Mucosa of descending colon (tissue), 3 donors: ENCODE data around the gene TECRL. TPM values are rescaled to one million over a fixed set of nuclear protein-coding genes. Genes with fewer than 3 reads are reported as not detected.

Source experiments
- ATAC-seq: fragments of 200-7000 bp; cut with Tn5 transposase; one replicate; pipeline ENCODE4 v1.9.1; 2020; ENCODE audit warnings: mild to moderate bottlenecking, moderate library complexity
- DNase-seq, 3 donors: peaks; one replicate each; pipeline ENCODE4 v3.0.0-alpha.2; 2020
- H3K36me3 ChIP-seq: fragments of 200-600 bp; one replicate; pipeline ENCODE4 v1.8.0; 2021; ENCODE audit warnings: low read depth, mild to moderate bottlenecking
- H3K4me1 ChIP-seq: fragments of 200-600 bp; one replicate; pipeline ENCODE4 v1.8.0; 2021; ENCODE audit warnings: low read depth, mild to moderate bottlenecking
- H3K4me3 ChIP-seq: fragments of 200-600 bp; one replicate; pipeline ENCODE4 v1.8.0; 2021; ENCODE audit warnings: mild to moderate bottlenecking
- H3K9me3 ChIP-seq: fragments of 200-600 bp; one replicate; pipeline ENCODE4 v1.8.0; 2021; ENCODE audit warnings: mild to moderate bottlenecking
- CTCF ChIP-seq: fragments of 200-600 bp; IDR thresholded peaks from one replicate; pipeline ENCODE4 v1.8.0; 2022; ENCODE audit warnings: antibody characterized with exemption, mild to moderate bottlenecking
- intact Hi-C, 2 donors: fragments of 100-400 bp; cut with DNase I in 1 of 2; cut with micrococcal nuclease in 1 of 2; formaldehyde crosslinking; loops; one replicate each; pipeline versions ENCODE4 v1.11.0 to v1.11.1; 2022; cut with DNase I, micrococcal nuclease
- total RNA-seq, 3 donors: library from RNA; stranded (reverse); fragmentation: NEBNext Ultra II Directional in 2 of 3; extraction: Animal tissue kit (Norgen Biotek cat#: 25700) in 2 of 3; gene quantifications; one replicate each; pipeline versions ENCODE4 v1.2.1 to v1.2.4, GENCODE V29; 2021 to 2023
- donor health status: DM: no; HTN: no; CAD: no; lungs with moderate emphysema.
- donor health status: DM: no; HTN: no; CAD: no.
- donor health status: DM: no; HTN: yes; CAD: no.

TECRL gene
- total RNA-seq, 3 donors from 2014 or later: 0.55 TPM; not detected in 2

- H3K9me3 ChIP-seq: peaks cover 11% of the 10 kb centered on the region
- intact Hi-C loops: no loop called here
- ATAC-seq (no peak), DNase-seq (no peak)
- no peak for TF ChIP-seq CTCF
- no peak overlapping the region for H3K4me3 ChIP-seq
- no peaks in the 10 kb centered on the region for H3K4me1 ChIP-seq
- no peaks in the 10 kb centered on the region for H3K36me3 ChIP-seq
These were observed 24.0 kb downstream of the TECRL start for GRCh38 chr4:64385220-64385619.

GRCh38 chr4:64384237-64385203 lies 24.7 kb downstream of the TECRL start:
- H3K4me1 ChIP-seq: no peaks in the 10 kb centered on the region
- TF ChIP-seq CTCF: no peak
- peaks cover 11% of the 10 kb centered on the region for H3K9me3 ChIP-seq
- intact Hi-C loops: no loop called here
- no peaks in the 10 kb centered on the region for H3K36me3 ChIP-seq
- no peak overlapping the region for H3K4me3 ChIP-seq
- ATAC-seq: no peak
- no peak for DNase-seq

- no peak for ATAC-seq
- TF ChIP-seq CTCF: no peak
- Histone ChIP-seq H3K36me3 (no peaks in the 10 kb centered on the region), H3K4me3 (no peak overlapping the region), H3K4me1 (no peaks in the 10 kb centered on the region), H3K9me3 (peaks cover 4% of the 10 kb centered on the region)
- DNase-seq: no peak
- intact Hi-C loops: no loop called here
These were observed 40.5 kb downstream of the TECRL start for GRCh38 chr4:64368741-64369140.

- no peak for ATAC-seq
- no peak for TF ChIP-seq CTCF
- intact Hi-C loops: no loop called here
- Histone ChIP-seq H3K4me1 (no peaks in the 10 kb centered on the region), H3K9me3 (peaks cover 3% of the 10 kb centered on the region), H3K36me3 (no peaks in the 10 kb centered on the region), H3K4me3 (no peak overlapping the region)
- DNase-seq: no peak
These were observed 47.9 kb downstream of the TECRL start for GRCh38 chr4:64361399-64361740.

GRCh38 chr4:64360664-64361398 lies 48.4 kb downstream of the TECRL start:
- intact Hi-C loops: no loop called here
- H3K9me3 ChIP-seq: peaks cover 3% of the 10 kb centered on the region
- no peaks in the 10 kb centered on the region for H3K36me3 ChIP-seq
- no peak for ATAC-seq
- no peak overlapping the region for H3K4me3 ChIP-seq
- DNase-seq: no peak
- TF ChIP-seq CTCF: no peak
- no peaks in the 10 kb centered on the region for H3K4me1 ChIP-seq
